NCI-H82 (cell line): ENCODE data around the gene RORB.
A peak's percentile ranks its signal among the peaks of the same experiment; 100 is the strongest.

Experiments
- DNase-seq: peaks from one replicate; lab custom pipeline; 2025; lab: John Stamatoyannopoulos, UW

RORB gene

GRCh38 chr9:74719306-74719705 lies 222.2 kb downstream of the RORB start:
- DNase-seq, result no peak

GRCh38 chr9:74721696-74722660 lies 224.8 kb downstream of the RORB start:
- DNase-seq, result peak; percentile 49

GRCh38 chr9:74724317-74724716 lies 227.2 kb downstream of the RORB start:
- DNase-seq, result no peak

GRCh38 chr9:74726581-74726980 lies 229.4 kb downstream of the RORB start:
- DNase-seq, result no peak

GRCh38 chr9:74728176-74728575 lies 231.0 kb downstream of the RORB start:
- no peak for DNase-seq

GRCh38 chr9:74729136-74729695 lies 232.1 kb downstream of the RORB start:
- peak; percentile 89 for DNase-seq

- DNase-seq, result peak; percentile 23
Measured at GRCh38 chr9:74735761-74736160, 238.6 kb downstream of the RORB start.

GRCh38 chr9:74736646-74737045 lies 239.5 kb downstream of the RORB start:
- DNase-seq, result no peak

- no peak for DNase-seq
Measured at GRCh38 chr9:74742191-74742790, 245.2 kb downstream of the RORB start.
